Measurements from ENCODE around the gene PPP3R2.

GRCh38 chr9:101569741-101570501 lies 24.8 kb downstream of the PPP3R2 start:
- TF ChIP-seq CTCF (IDR thresholded peaks at IDR 0.05), result no peak
- TF ChIP-seq EZH2phosphoT487 (IDR thresholded peaks at IDR 0.05), result no peak
- TF ChIP-seq EZH2 (IDR thresholded peaks at IDR 0.05), result no peak
